GM23338 (cell line): Measurements from ENCODE around the gene DIO1. TPM values are rescaled to one million over a fixed set of nuclear protein-coding genes. Genes with fewer than 3 reads are reported as not detected.
A peak's percentile ranks its signal among the peaks of the same experiment; 100 is the strongest.

ENCODE experiments used
- ATAC-seq: fragments of 200-7000 bp; cut with Tn5 transposase; 3 replicates; pipeline ENCODE4 v1.9.1; 2020
- DNase-seq: peaks from one replicate; pipeline ENCODE4 v3.0.0-alpha.2; 2015; ENCODE audit warnings: low spot score
- H2AFZ ChIP-seq: fragments of 200-600 bp; sonication (generic); 2 replicates; pipeline ENCODE4 v1.8.0; 2016; ENCODE audit warnings: antibody characterized with exemption, mild to moderate bottlenecking, moderate library complexity
- H3F3A ChIP-seq: fragments of 200-600 bp; sonication (generic); replicated peaks from 2 replicates; pipeline ENCODE4 v1.8.0; 2017; ENCODE audit warnings: antibody characterized with exemption, mixed run types, low read depth
- H3K27ac ChIP-seq: fragments of 200-600 bp; sonication (generic); 2 replicates; pipeline ENCODE4 v1.6.1; 2016; ENCODE audit warnings: low read depth
- H3K27me3 ChIP-seq: fragments of 200-600 bp; sonication (generic); 2 replicates; pipeline ENCODE4 v1.8.0; 2016; ENCODE audit warnings: mild to moderate bottlenecking, mixed run types, moderate library complexity; ENCODE audit not compliant: insufficient read depth
- H3K36me3 ChIP-seq: fragments of 200-600 bp; sonication (generic); 2 replicates; pipeline ENCODE4 v1.8.0; 2016; ENCODE audit warnings: mild to moderate bottlenecking; ENCODE audit not compliant: insufficient read depth
- H3K4me1 ChIP-seq: fragments of 200-600 bp; sonication (generic); 2 replicates; pipeline ENCODE4 v1.8.0; 2016; ENCODE audit warnings: mild to moderate bottlenecking, moderate library complexity; ENCODE audit not compliant: insufficient read depth
- H3K4me2 ChIP-seq: fragments of 200-600 bp; sonication (generic); 2 replicates; pipeline ENCODE4 v1.7.1; 2017; ENCODE audit warnings: mixed run types
- H3K4me3 ChIP-seq: fragments of 200-600 bp; sonication (generic); 2 replicates; pipeline ENCODE4 v1.6.1; 2016; ENCODE audit warnings: mixed run types
- H3K79me2 ChIP-seq: fragments of 200-600 bp; sonication (generic); replicated peaks from 2 replicates; pipeline ENCODE4 v1.8.0; 2017; ENCODE audit warnings: mild to moderate bottlenecking; ENCODE audit not compliant: insufficient read depth
- H3K9me2 ChIP-seq: fragments of 200-600 bp; sonication (generic); 2 replicates; pipeline ENCODE4 v1.8.0; 2017; ENCODE audit not compliant: insufficient read depth
- H4K20me1 ChIP-seq: fragments of 200-600 bp; sonication (generic); replicated peaks from 2 replicates; pipeline ENCODE4 v1.8.0; 2017; ENCODE audit warnings: mild to moderate bottlenecking; ENCODE audit not compliant: insufficient read depth
- H3K27ac Mint-ChIP-seq: 2 replicates; pipeline ENCODE4 v1.8.0; 2020; ENCODE audit warnings: inconsistent platforms, mild to moderate bottlenecking, moderate library complexity, mixed read lengths
- H3K27me3 Mint-ChIP-seq: 3 replicates; pipeline ENCODE4 v1.8.0; 2022; ENCODE audit warnings: low read depth, mild to moderate bottlenecking, moderate library complexity, mixed read lengths, inconsistent platforms; ENCODE audit not compliant: insufficient read depth, poor library complexity
- H3K36me3 Mint-ChIP-seq: 3 replicates; pipeline ENCODE4 v1.8.0; 2021; ENCODE audit warnings: low read depth, mild to moderate bottlenecking, inconsistent platforms, moderate library complexity, mixed read lengths
- H3K4me1 Mint-ChIP-seq: 3 replicates; pipeline ENCODE4 v1.8.0; 2020; ENCODE audit warnings: mild to moderate bottlenecking, inconsistent platforms, mixed read lengths
- H3K4me3 Mint-ChIP-seq: 3 replicates; pipeline ENCODE4 v1.8.0; 2021; ENCODE audit warnings: moderate library complexity, mild to moderate bottlenecking, inconsistent platforms, mixed read lengths
- H3K9me3 Mint-ChIP-seq: 3 replicates; pipeline ENCODE4 v1.8.0; 2020; ENCODE audit warnings: moderate library complexity, mild to moderate bottlenecking, inconsistent platforms, mixed read lengths
- CTCF ChIP-seq, 2 experiments: fragments of 200-600 bp in 1 of 2; sonication (generic) in 1 of 2; conservative IDR thresholded peaks; 2 replicates each; pipeline versions ENCODE4 v1.5.1 to v1.6.1; 2016 to 2017; ENCODE audit warnings: antibody characterized with exemption in 2 of 2, low read depth in 2 of 2, mild to moderate bottlenecking in 2 of 2, moderate library complexity in 1 of 2
- ETS1 ChIP-seq: IDR thresholded peaks from 2 replicates; pipeline ENCODE4 v1.6.1; 2016; ENCODE audit warnings: antibody characterized with exemption
- EZH2phosphoT487 ChIP-seq: fragments of 200-600 bp; sonication (generic); IDR thresholded peaks from one replicate; pipeline ENCODE4 v1.8.1; 2018; ENCODE audit warnings: antibody characterized with exemption; ENCODE audit not compliant: unreplicated experiment
- NANOG ChIP-seq: IDR thresholded peaks from 2 replicates; pipeline ENCODE4 v1.6.1; 2016; ENCODE audit warnings: antibody characterized with exemption, borderline replicate concordance
- POLR2AphosphoS5 ChIP-seq: IDR thresholded peaks from 2 replicates; pipeline ENCODE4 v1.6.1; 2016; ENCODE audit warnings: antibody characterized with exemption, low read depth
- ZNF114 ChIP-seq: fragments of 250-450 bp; sonication (Bioruptor Pico); IDR thresholded peaks from 2 replicates; pipeline ENCODE4 v1.5.0; 2020; ENCODE audit warnings: mild to moderate bottlenecking, moderate library complexity
- polyA plus RNA-seq: library from polyadenylated mRNA; unstranded; fragments of >200 nt; fragmentation: Nextera tagmentation; extraction: Ambion mirVana; gene quantifications from 2 replicates; pipeline ENCODE4 v1.2.1, GENCODE V29; 2016
- total RNA-seq: library from RNA; depleted of rRNA; stranded (reverse); fragments of >200 nt; shearing (Covaris generic); gene quantifications from 2 replicates; pipeline ENCODE4 v1.2.3, GENCODE V29; 2014; rRNA removed

The DIO1 gene
- total and polyA plus RNA-seq, 2 experiments from 2014 or later: 0.27 TPM; not detected in 1

GRCh38 chr1:53957194-53957818 is 63.3 kb downstream of the DIO1 start (continued):
- TF ChIP-seq CTCF (conservative IDR thresholded peaks at IDR 0.05; ENCODE audit: low read depth in 2 of 2): no peak
- no peak for TF ChIP-seq NANOG
- no peak for TF ChIP-seq ETS1
- TF ChIP-seq ZNF114 (CRISPR knock-in tag): no peak
- no peak for TF ChIP-seq EZH2phosphoT487
- no peak for TF ChIP-seq POLR2AphosphoS5

- no peak overlapping the region for H3K4me3 Mint-ChIP-seq
- DNase-seq: peak; percentile 73
- H3K27me3 Mint-ChIP-seq: peaks cover 2% of the 10 kb centered on the region
- peaks cover 20% of the 10 kb centered on the region for H3K4me1 ChIP-seq
- H4K20me1 ChIP-seq: peaks cover 4% of the 10 kb centered on the region; the same call in 1 of the 2 replicates
- no peak overlapping the region for H3K4me2 ChIP-seq
- no peak overlapping the region for H3K27ac Mint-ChIP-seq
- H3K4me3 ChIP-seq: no peak overlapping the region
- H3K36me3 ChIP-seq: peaks cover 25% of the 10 kb centered on the region
- no peak overlapping the region for H2AFZ ChIP-seq
- H3K79me2 ChIP-seq: peaks cover 1% of the 10 kb centered on the region; the same call in 1 of the 2 replicates
- no peak overlapping the region for H3K27ac ChIP-seq
- peaks cover 41% of the 10 kb centered on the region for H3K36me3 Mint-ChIP-seq
- H3K9me3 Mint-ChIP-seq: no peaks in the 10 kb centered on the region
- 0 out of 2 replicates have a peak, but pooled peaks cover 2% of the 10 kb centered on the region for H3F3A ChIP-seq
- no peaks in the 10 kb centered on the region for H3K9me2 ChIP-seq
- ATAC-seq: peak; percentile 44; the same call in 2 of the 3 replicates
- peaks cover 23% of the 10 kb centered on the region for H3K4me1 Mint-ChIP-seq
- TF ChIP-seq ZNF114 (CRISPR knock-in tag) (no peak), CTCF (conservative IDR thresholded peaks at IDR 0.05; ENCODE audit: low read depth in 2 of 2) (peak; percentile 53 to 71)
- H3K27me3 ChIP-seq: no peaks in the 10 kb centered on the region
Measured at GRCh38 chr1:53959664-53960250, 65.8 kb downstream of the DIO1 start.

Other genes with a start within 250 kb of the DIO1 start
- 0.04 and 0.31 TPM in 2 replicates for gene GLIS1, start 155.0 kb upstream of the DIO1 start, total RNA-seq
- gene GLIS1, start 155.0 kb upstream of the DIO1 start, polyA plus RNA-seq: 0.12 and 0.26 TPM in 2 replicates
- gene NDC1, start 55.9 kb upstream of the DIO1 start, total RNA-seq: 92.5 and 100 TPM in 2 replicates
- gene NDC1, start 55.9 kb upstream of the DIO1 start, polyA plus RNA-seq: 19.8 and 20.1 TPM in 2 replicates
- 24.0 and 24.8 TPM in 2 replicates for gene YIPF1, start 4.4 kb upstream of the DIO1 start, total RNA-seq
- gene YIPF1, start 4.4 kb upstream of the DIO1 start, polyA plus RNA-seq: 13.1 and 14.1 TPM in 2 replicates
- 27.2 and 28.2 TPM in 2 replicates for gene IFT25, start 51.5 kb downstream of the DIO1 start, total RNA-seq
- 97.1 and 109 TPM in 2 replicates for gene IFT25, start 51.5 kb downstream of the DIO1 start, polyA plus RNA-seq
- 39.6 and 48.1 TPM in 2 replicates for gene LRRC42, start 52.2 kb downstream of the DIO1 start, total RNA-seq
- 22.4 and 25.9 TPM in 2 replicates for gene LRRC42, start 52.2 kb downstream of the DIO1 start, polyA plus RNA-seq
- not detected in 2 replicates for gene LDLRAD1, start 124.0 kb downstream of the DIO1 start, total RNA-seq
- gene LDLRAD1, start 124.0 kb downstream of the DIO1 start, polyA plus RNA-seq: not detected in 2 replicates
- gene TMEM59, start 159.0 kb downstream of the DIO1 start, total RNA-seq: 81.9 and 91.6 TPM in 2 replicates
- 117 and 132 TPM in 2 replicates for gene TMEM59, start 159.0 kb downstream of the DIO1 start, polyA plus RNA-seq
- 6.0 and 6.4 TPM in 2 replicates for gene TCEANC2, start 159.4 kb downstream of the DIO1 start, total RNA-seq
- gene TCEANC2, start 159.4 kb downstream of the DIO1 start, polyA plus RNA-seq: 4.4 and 6.3 TPM in 2 replicates